ENCODE measurements around the gene INO80E.

GRCh38 chr16:29973384-29974246, 22.4 kb upstream of the INO80E start, which contains the start of gene TAOK2:
- TF ChIP-seq, protein P1, sequence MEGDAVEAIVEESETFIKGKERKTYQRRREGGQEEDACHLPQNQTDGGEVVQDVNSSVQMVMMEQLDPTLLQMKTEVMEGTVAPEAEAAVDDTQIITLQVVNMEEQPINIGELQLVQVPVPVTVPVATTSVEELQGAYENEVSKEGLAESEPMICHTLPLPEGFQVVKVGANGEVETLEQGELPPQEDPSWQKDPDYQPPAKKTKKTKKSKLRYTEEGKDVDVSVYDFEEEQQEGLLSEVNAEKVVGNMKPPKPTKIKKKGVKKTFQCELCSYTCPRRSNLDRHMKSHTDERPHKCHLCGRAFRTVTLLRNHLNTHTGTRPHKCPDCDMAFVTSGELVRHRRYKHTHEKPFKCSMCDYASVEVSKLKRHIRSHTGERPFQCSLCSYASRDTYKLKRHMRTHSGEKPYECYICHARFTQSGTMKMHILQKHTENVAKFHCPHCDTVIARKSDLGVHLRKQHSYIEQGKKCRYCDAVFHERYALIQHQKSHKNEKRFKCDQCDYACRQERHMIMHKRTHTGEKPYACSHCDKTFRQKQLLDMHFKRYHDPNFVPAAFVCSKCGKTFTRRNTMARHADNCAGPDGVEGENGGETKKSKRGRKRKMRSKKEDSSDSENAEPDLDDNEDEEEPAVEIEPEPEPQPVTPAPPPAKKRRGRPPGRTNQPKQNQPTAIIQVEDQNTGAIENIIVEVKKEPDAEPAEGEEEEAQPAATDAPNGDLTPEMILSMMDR (conservative IDR thresholded peaks at IDR 0.05; ENCODE audit: low read depth, low read length): no peak
- no peak for TF ChIP-seq EZH2 (IDR thresholded peaks at IDR 0.05; ENCODE audit: borderline replicate concordance, low read depth, low read length, poor library complexity, severe bottlenecking)
